Femur (tissue), 1 donor: ENCODE results near the gene FMN1.

Source experiments
- DNase-seq: peaks from one replicate; pipeline ENCODE4 v3.0.0-alpha.2; 2017

The FMN1 gene

GRCh38 chr15:32817577-32817976, 376.9 kb downstream of the FMN1 start:
- DNase-seq: no peak

GRCh38 chr15:32807331-32807730, 387.2 kb downstream of the FMN1 start:
- no peak for DNase-seq

GRCh38 chr15:32803631-32804030, 390.9 kb downstream of the FMN1 start:
- no peak for DNase-seq

GRCh38 chr15:32802286-32802936, 392.1 kb downstream of the FMN1 start:
- no peak for DNase-seq

GRCh38 chr15:32799936-32800535, 394.5 kb downstream of the FMN1 start:
- no peak for DNase-seq

GRCh38 chr15:32796856-32797255, 397.7 kb downstream of the FMN1 start:
- no peak for DNase-seq

GRCh38 chr15:32794973-32795372, 399.5 kb downstream of the FMN1 start:
- DNase-seq: no peak

- no peak for DNase-seq
These were observed 402.1 kb downstream of the FMN1 start for GRCh38 chr15:32792436-32792835.

- DNase-seq: no peak
These were observed 404.0 kb downstream of the FMN1 start for GRCh38 chr15:32790352-32790999.

- DNase-seq: no peak
These were observed 406.6 kb downstream of the FMN1 start for GRCh38 chr15:32787949-32788348.

- DNase-seq: no peak
These were observed 407.6 kb downstream of the FMN1 start for GRCh38 chr15:32786906-32787305.

GRCh38 chr15:32784581-32784980, 409.9 kb downstream of the FMN1 start:
- no peak for DNase-seq

- DNase-seq: no peak
These were observed 412.7 kb downstream of the FMN1 start for GRCh38 chr15:32781781-32782180.

GRCh38 chr15:32778391-32779176, 415.9 kb downstream of the FMN1 start:
- no peak for DNase-seq

- DNase-seq: no peak
These were observed 419.4 kb downstream of the FMN1 start for GRCh38 chr15:32775103-32775502.

GRCh38 chr15:32774022-32774421, 420.5 kb downstream of the FMN1 start:
- DNase-seq: no peak

GRCh38 chr15:32767236-32767635, 427.3 kb downstream of the FMN1 start:
- DNase-seq: no peak

- no peak for DNase-seq
These were observed 428.4 kb downstream of the FMN1 start for GRCh38 chr15:32766101-32766500.

- DNase-seq: no peak
These were observed 429.3 kb downstream of the FMN1 start for GRCh38 chr15:32765236-32765635.

GRCh38 chr15:32763295-32763694, 431.2 kb downstream of the FMN1 start:
- no peak for DNase-seq

- no peak for DNase-seq
These were observed 437.1 kb downstream of the FMN1 start for GRCh38 chr15:32757426-32757825.

GRCh38 chr15:32750979-32751378, 443.5 kb downstream of the FMN1 start:
- DNase-seq: no peak

- no peak for DNase-seq
These were observed 446.6 kb downstream of the FMN1 start for GRCh38 chr15:32747921-32748342.
